K562 (cell line): ENCODE results near the gene ECI2.
"Not testable (repeated sequence)": the region's sequence is repeated elsewhere in the genome, so short reads cannot be mapped to it uniquely, and the experiment has no call there.

Experiments
- KLF1 ChIP-seq: fragments of 450-650 bp; IDR thresholded peaks from 2 replicates; pipeline ENCODE4 v1.6.1; 2016; ENCODE audit warnings: missing genetic modification characterization, missing compliant biosample characterization
- ZKSCAN3 ChIP-seq: fragments of 250-450 bp; sonication (Bioruptor Pico); IDR thresholded peaks from 2 replicates; pipeline ENCODE4 v1.4.0; 2020
- TF ChIP-seq, protein P1 (sequence below), 3 experiments: IDR thresholded peaks in 2 of 3; conservative IDR thresholded peaks in 1 of 3; 2 replicates each; pipeline ENCODE4 v1.5.1; 2011 to 2012; ENCODE audit warnings: low read length in 3 of 3, mild to moderate bottlenecking in 3 of 3, control low read depth in 2 of 3, improper control_type of control experiment in 1 of 3, inconsistent platforms in 1 of 3, low read depth in 1 of 3, mixed read lengths in 1 of 3, moderate library complexity in 1 of 3; ENCODE audit not compliant: insufficient read depth in 2 of 3
- TF ChIP-seq, protein P2 (sequence below): fragments of 250-450 bp; sonication (Bioruptor Pico); IDR thresholded peaks from 2 replicates; pipeline ENCODE4 v1.4.0; 2020; ENCODE audit warnings: mild to moderate bottlenecking, moderate library complexity
- TF ChIP-seq, protein P3 (sequence below): fragments of 250-450 bp; sonication (Bioruptor Pico); IDR thresholded peaks from 2 replicates; pipeline ENCODE4 v1.4.0; 2020

DNA sequence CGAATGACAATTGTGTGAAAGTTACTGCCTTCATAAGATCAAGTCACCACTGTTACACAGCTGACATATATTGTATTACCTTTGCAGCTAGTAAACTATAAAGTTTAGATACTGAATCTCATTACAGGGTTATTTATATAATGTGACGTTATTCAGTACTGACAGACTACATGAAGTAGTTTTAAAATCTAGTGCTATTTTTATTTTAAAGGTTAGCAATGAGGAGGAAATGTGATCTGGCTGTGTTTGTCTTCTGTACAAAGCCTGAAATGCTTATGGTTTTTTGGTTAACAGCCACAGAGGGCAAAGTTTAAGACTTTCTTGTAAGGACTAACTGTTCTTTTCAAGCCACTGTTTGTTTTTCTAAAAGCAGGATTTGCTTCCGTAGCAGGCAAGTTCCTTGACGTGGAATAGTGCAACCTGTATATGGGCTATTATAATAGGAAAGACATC is 26.0 kb downstream of the ECI2 start:
- TF ChIP-seq, protein P1, sequence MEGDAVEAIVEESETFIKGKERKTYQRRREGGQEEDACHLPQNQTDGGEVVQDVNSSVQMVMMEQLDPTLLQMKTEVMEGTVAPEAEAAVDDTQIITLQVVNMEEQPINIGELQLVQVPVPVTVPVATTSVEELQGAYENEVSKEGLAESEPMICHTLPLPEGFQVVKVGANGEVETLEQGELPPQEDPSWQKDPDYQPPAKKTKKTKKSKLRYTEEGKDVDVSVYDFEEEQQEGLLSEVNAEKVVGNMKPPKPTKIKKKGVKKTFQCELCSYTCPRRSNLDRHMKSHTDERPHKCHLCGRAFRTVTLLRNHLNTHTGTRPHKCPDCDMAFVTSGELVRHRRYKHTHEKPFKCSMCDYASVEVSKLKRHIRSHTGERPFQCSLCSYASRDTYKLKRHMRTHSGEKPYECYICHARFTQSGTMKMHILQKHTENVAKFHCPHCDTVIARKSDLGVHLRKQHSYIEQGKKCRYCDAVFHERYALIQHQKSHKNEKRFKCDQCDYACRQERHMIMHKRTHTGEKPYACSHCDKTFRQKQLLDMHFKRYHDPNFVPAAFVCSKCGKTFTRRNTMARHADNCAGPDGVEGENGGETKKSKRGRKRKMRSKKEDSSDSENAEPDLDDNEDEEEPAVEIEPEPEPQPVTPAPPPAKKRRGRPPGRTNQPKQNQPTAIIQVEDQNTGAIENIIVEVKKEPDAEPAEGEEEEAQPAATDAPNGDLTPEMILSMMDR (IDR thresholded peaks at IDR 0.05 in 2 of 3, conservative IDR thresholded peaks at IDR 0.05 in 1 of 3; ENCODE audit: insufficient read depth in 2 of 3, low read depth in 1 of 3, low read length in 3 of 3) = not testable (repeated sequence)
- TF ChIP-seq KLF1 (tag); ZKSCAN3: not testable (repeated sequence)
- TF ChIP-seq, protein P2, sequence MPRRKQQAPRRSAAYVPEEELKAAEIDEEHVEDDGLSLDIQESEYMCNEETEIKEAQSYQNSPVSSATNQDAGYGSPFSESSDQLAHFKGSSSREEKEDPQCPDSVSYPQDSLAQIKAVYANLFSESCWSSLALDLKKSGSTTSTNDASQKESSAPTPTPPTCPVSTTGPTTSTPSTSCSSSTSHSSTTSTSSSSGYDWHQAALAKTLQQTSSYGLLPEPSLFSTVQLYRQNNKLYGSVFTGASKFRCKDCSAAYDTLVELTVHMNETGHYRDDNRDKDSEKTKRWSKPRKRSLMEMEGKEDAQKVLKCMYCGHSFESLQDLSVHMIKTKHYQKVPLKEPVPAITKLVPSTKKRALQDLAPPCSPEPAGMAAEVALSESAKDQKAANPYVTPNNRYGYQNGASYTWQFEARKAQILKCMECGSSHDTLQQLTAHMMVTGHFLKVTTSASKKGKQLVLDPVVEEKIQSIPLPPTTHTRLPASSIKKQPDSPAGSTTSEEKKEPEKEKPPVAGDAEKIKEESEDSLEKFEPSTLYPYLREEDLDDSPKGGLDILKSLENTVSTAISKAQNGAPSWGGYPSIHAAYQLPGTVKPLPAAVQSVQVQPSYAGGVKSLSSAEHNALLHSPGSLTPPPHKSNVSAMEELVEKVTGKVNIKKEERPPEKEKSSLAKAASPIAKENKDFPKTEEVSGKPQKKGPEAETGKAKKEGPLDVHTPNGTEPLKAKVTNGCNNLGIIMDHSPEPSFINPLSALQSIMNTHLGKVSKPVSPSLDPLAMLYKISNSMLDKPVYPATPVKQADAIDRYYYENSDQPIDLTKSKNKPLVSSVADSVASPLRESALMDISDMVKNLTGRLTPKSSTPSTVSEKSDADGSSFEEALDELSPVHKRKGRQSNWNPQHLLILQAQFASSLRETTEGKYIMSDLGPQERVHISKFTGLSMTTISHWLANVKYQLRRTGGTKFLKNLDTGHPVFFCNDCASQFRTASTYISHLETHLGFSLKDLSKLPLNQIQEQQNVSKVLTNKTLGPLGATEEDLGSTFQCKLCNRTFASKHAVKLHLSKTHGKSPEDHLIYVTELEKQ (CRISPR knock-in tag) = not testable (repeated sequence)
- TF ChIP-seq, protein P3, sequence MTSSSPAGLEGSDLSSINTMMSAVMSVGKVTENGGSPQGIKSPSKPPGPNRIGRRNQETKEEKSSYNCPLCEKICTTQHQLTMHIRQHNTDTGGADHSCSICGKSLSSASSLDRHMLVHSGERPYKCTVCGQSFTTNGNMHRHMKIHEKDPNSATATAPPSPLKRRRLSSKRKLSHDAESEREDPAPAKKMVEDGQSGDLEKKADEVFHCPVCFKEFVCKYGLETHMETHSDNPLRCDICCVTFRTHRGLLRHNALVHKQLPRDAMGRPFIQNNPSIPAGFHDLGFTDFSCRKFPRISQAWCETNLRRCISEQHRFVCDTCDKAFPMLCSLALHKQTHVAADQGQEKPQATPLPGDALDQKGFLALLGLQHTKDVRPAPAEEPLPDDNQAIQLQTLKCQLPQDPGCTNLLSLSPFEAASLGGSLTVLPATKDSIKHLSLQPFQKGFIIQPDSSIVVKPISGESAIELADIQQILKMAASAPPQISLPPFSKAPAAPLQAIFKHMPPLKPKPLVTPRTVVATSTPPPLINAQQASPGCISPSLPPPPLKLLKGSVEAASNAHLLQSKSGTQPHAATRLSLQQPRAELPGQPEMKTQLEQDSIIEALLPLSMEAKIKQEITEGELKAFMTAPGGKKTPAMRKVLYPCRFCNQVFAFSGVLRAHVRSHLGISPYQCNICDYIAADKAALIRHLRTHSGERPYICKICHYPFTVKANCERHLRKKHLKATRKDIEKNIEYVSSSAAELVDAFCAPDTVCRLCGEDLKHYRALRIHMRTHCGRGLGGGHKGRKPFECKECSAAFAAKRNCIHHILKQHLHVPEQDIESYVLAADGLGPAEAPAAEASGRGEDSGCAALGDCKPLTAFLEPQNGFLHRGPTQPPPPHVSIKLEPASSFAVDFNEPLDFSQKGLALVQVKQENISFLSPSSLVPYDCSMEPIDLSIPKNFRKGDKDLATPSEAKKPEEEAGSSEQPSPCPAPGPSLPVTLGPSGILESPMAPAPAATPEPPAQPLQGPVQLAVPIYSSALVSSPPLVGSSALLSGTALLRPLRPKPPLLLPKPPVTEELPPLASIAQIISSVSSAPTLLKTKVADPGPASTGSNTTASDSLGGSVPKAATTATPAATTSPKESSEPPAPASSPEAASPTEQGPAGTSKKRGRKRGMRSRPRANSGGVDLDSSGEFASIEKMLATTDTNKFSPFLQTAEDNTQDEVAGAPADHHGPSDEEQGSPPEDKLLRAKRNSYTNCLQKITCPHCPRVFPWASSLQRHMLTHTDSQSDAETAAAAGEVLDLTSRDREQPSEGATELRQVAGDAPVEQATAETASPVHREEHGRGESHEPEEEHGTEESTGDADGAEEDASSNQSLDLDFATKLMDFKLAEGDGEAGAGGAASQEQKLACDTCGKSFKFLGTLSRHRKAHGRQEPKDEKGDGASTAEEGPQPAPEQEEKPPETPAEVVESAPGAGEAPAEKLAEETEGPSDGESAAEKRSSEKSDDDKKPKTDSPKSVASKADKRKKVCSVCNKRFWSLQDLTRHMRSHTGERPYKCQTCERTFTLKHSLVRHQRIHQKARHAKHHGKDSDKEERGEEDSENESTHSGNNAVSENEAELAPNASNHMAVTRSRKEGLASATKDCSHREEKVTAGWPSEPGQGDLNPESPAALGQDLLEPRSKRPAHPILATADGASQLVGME = not testable (repeated sequence)
